HepG2 (cell line): ENCODE measurements around the gene LYSMD2. TPM values are rescaled to one million over a fixed set of nuclear protein-coding genes. Genes with fewer than 3 reads are reported as not detected.

Experiments
- ATAC-seq: fragments of 200-7000 bp; cut with Tn5 transposase; 3 replicates; pipeline ENCODE4 v1.9.1; 2020; ENCODE audit warnings: mild to moderate bottlenecking, moderate library complexity
- BruUV-seq: library from RNA; stranded (reverse); fragments of 400-500 nt; replicated peaks from 2 replicates; lab custom pipeline; 2021; lab: Mats Ljungman, UMichigan
- CTCF ChIA-PET: fragments of 300-600 bp; formaldehyde crosslinking; extraction: SDS; loops from one replicate; lab custom pipeline; 2021; ENCODE audit warnings: low total read pairs, inconsistent platforms, low intra/inter-chr PET ratio; lab: Yijun Ruan, JAX
- POLR2A ChIA-PET: fragments of 350-600 bp; sonication (Branson Sonifier 250); formaldehyde crosslinking; loops from one replicate; lab custom pipeline; 2020; ENCODE audit warnings: antibody characterized with exemption, inconsistent platforms; lab: Yijun Ruan, JAX
- DNase-seq: peaks from one replicate; pipeline ENCODE4 v3.0.0-alpha.2; 2015; ENCODE audit warnings: low spot score
- FAIRE-seq: peaks from 3 replicates; lab custom pipeline; 2011; peaks lifted over from hg19 to GRCh38; lab: Jason Lieb, UNC
- H2AFZ ChIP-seq: one replicate; pipeline ENCODE4 v1.6.1; 2011; ENCODE audit warnings: low read length, inconsistent platforms
- H3K27ac ChIP-seq: fragments of 300-600 bp; 3 replicates; pipeline ENCODE4 v1.8.0; 2011; ENCODE audit warnings: mixed run types, mild to moderate bottlenecking, mixed read lengths, low read length, inconsistent platforms; ENCODE audit not compliant: insufficient read depth; ENCODE audit errors: extremely low read length
- H3K27me3 ChIP-seq, 2 experiments: fragments of 200-600 bp in 1 of 2; 2 replicates in 1 of 2; 3 replicates in 1 of 2; pipeline versions ENCODE4 v1.6.0 to v1.8.0; 2011; ENCODE audit warnings: low read length in 2 of 2, mild to moderate bottlenecking in 2 of 2, moderate library complexity in 2 of 2, inconsistent platforms in 1 of 2; ENCODE audit not compliant: insufficient read depth in 2 of 2, control insufficient read depth in 1 of 2
- H3K36me3 ChIP-seq, 2 experiments: fragments of 200-600 bp in 1 of 2; replicated peaks in 1 of 2; 2 replicates in 1 of 2; 3 replicates in 1 of 2; pipeline versions ENCODE4 v1.5.1 to v1.8.0; 2011; ENCODE audit warnings: low read length in 2 of 2, inconsistent platforms in 1 of 2; ENCODE audit not compliant: insufficient read depth in 2 of 2, control insufficient read depth in 1 of 2
- H3K4me1 ChIP-seq: 2 replicates; pipeline ENCODE4 v1.5.1; 2012; ENCODE audit warnings: low read length, inconsistent platforms; ENCODE audit not compliant: insufficient read depth
- H3K4me2 ChIP-seq: 2 replicates; pipeline ENCODE4 v1.6.0; 2011; ENCODE audit warnings: low read depth, low read length, inconsistent platforms
- H3K4me3 ChIP-seq, 3 experiments: fragments of 200-600 bp in 1 of 3; sonication (generic), shearing (Covaris generic) in 1 of 3; replicated peaks in 1 of 3; 2 replicates each; pipeline ENCODE4 v1.5.1; 2011 to 2016; ENCODE audit warnings: low read length in 3 of 3, inconsistent platforms in 2 of 3, low read depth in 2 of 3, mild to moderate bottlenecking in 2 of 3, control low read depth in 1 of 3, mixed read lengths in 1 of 3; ENCODE audit not compliant: insufficient read depth in 1 of 3
- H3K79me2 ChIP-seq: one replicate; pipeline ENCODE4 v1.6.1; 2011; ENCODE audit warnings: low read length, inconsistent platforms; ENCODE audit not compliant: insufficient read depth
- H3K9ac ChIP-seq: 2 replicates; pipeline ENCODE4 v1.6.0; 2011; ENCODE audit warnings: mild to moderate bottlenecking, low read depth, low read length, inconsistent platforms; ENCODE audit not compliant: insufficient read depth
- H3K9me3 ChIP-seq: 2 replicates; pipeline ENCODE4 v1.5.1; 2012; ENCODE audit warnings: mild to moderate bottlenecking, low read length
- H4K20me1 ChIP-seq: 2 replicates; pipeline ENCODE4 v1.6.0; 2011; ENCODE audit warnings: inconsistent platforms, mild to moderate bottlenecking, low read length, moderate library complexity; ENCODE audit not compliant: insufficient read depth
- ATM ChIP-seq: fragments of 450-650 bp; IDR thresholded peaks from 2 replicates; pipeline ENCODE4 v1.7.1; 2017; ENCODE audit warnings: mild to moderate bottlenecking, borderline replicate concordance
- GRHL1 ChIP-seq: sonication (generic); formaldehyde crosslinking; conservative IDR thresholded peaks from 2 replicates; pipeline ENCODE4 v1.8.0; 2022; ENCODE audit warnings: missing genetic modification reagents
- HMGA1 ChIP-seq: sonication (generic); formaldehyde crosslinking; conservative IDR thresholded peaks from 2 replicates; pipeline ENCODE4 v1.4.0; 2020; ENCODE audit warnings: missing genetic modification reagents
- HNRNPK ChIP-seq: fragments of 200-400 bp; formaldehyde crosslinking; IDR thresholded peaks from 2 replicates; pipeline ENCODE4 v1.6.1; 2018; ENCODE audit warnings: low read length, low read depth, moderate library complexity, mild to moderate bottlenecking; ENCODE audit not compliant: poor library complexity, severe bottlenecking
- MIXL1 ChIP-seq: IDR thresholded peaks from 2 replicates; pipeline ENCODE4 v1.6.1; 2016
- RAD21 ChIP-seq: fragments of 450-650 bp; formaldehyde crosslinking; IDR thresholded peaks from 2 replicates; pipeline ENCODE4 v1.5.0; 2020; ENCODE audit warnings: mild to moderate bottlenecking
- RARA ChIP-seq: IDR thresholded peaks from 2 replicates; pipeline ENCODE4 v1.6.1; 2016; ENCODE audit warnings: missing genetic modification reagents, missing compliant biosample characterization
- SOX13 ChIP-seq, 3 experiments: fragments of 450-650 bp in 1 of 3; sonication (generic) in 1 of 3; formaldehyde crosslinking in 1 of 3; IDR thresholded peaks in 2 of 3; conservative IDR thresholded peaks in 1 of 3; 2 replicates each; pipeline versions ENCODE4 v1.5.0 to v1.6.1; 2016 to 2020; ENCODE audit warnings: antibody characterized with exemption in 1 of 3, mild to moderate bottlenecking in 1 of 3, missing compliant biosample characterization in 1 of 3, missing genetic modification reagents in 1 of 3, moderate library complexity in 1 of 3
- SRF ChIP-seq: IDR thresholded peaks from 2 replicates; pipeline ENCODE4 v1.6.1; 2011; ENCODE audit warnings: mild to moderate bottlenecking, low read depth, low read length, moderate library complexity
- XRCC5 ChIP-seq: fragments of 200-400 bp; formaldehyde crosslinking; optimal IDR thresholded peaks from 2 replicates; pipeline ENCODE3; 2017; ENCODE audit warnings: mild to moderate bottlenecking, low read length
- ZNF256 ChIP-seq: sonication (generic); formaldehyde crosslinking; conservative IDR thresholded peaks from 2 replicates; pipeline ENCODE4 v1.4.0; 2020; ENCODE audit warnings: missing genetic modification reagents
- ZNF317 ChIP-seq: sonication (generic); formaldehyde crosslinking; IDR thresholded peaks from 2 replicates; pipeline ENCODE4 v1.5.0; 2020; ENCODE audit warnings: mild to moderate bottlenecking, missing genetic modification reagents
- ZNF501 ChIP-seq: sonication (generic); formaldehyde crosslinking; IDR thresholded peaks from 2 replicates; pipeline ENCODE4 v1.5.1; 2020; ENCODE audit warnings: mild to moderate bottlenecking, moderate library complexity, missing genetic modification reagents
- ZNF891 ChIP-seq: sonication (generic); formaldehyde crosslinking; IDR thresholded peaks from 2 replicates; pipeline ENCODE4 v1.5.0; 2020; ENCODE audit warnings: mild to moderate bottlenecking, missing genetic modification reagents
- ZSCAN31 ChIP-seq: sonication (generic); formaldehyde crosslinking; IDR thresholded peaks from 2 replicates; pipeline ENCODE4 v1.5.0; 2020; ENCODE audit warnings: low read depth, mild to moderate bottlenecking, missing genetic modification reagents
- WGBS: methylation state at CpG from one replicate; pipeline ENCODE4 v1.1.6; 2017; ENCODE audit warnings: low lambda C conversion rate; 5-methylcytosine and 5-hydroxymethylcytosine counted together
- in situ Hi-C: cut with HindIII; loops from 2 replicates; pipeline ENCODE4 v1.10.0; 2017; ENCODE audit warnings: low pct_unique_long_range_greater_than_20kb; ENCODE audit not compliant: extremely low pct_ligation_motif_present
- intact Hi-C: fragments of 100-400 bp; cut with micrococcal nuclease; formaldehyde crosslinking; loops from one replicate; pipeline ENCODE4 v1.10.0; 2022; ENCODE audit not compliant: unreplicated experiment
- polyA plus RNA-seq, 8 experiments: library from polyadenylated mRNA; depleted of rRNA in 3 of 8; stranded (reverse) in 7 of 8; unstranded in 1 of 8; fragments of >200 nt; fragmentation: Illumina TruSeq in 4 of 8; extraction: Trizol in 4 of 8; gene quantifications; 2 replicates each; pipeline versions ENCODE4 v1.2.1 to v1.2.3, GENCODE V29; 2011 to 2016; ENCODE audit warnings: low read depth in 4 of 8, missing spikeins in 1 of 8, mixed read lengths in 1 of 8; ENCODE audit not compliant: insufficient read depth in 1 of 8
- total RNA-seq, 5 experiments: library from RNA; depleted of rRNA; stranded (reverse); fragments of >200 nt; fragmentation: Illumina TruSeq; extraction: Trizol; gene quantifications; 2 replicates each; pipeline ENCODE4 v1.2.3, GENCODE V29; 2016; ENCODE audit warnings: low read depth in 1 of 5
- TF ChIP-seq, protein P1 (sequence below): sonication (generic); formaldehyde crosslinking; IDR thresholded peaks from 2 replicates; pipeline ENCODE4 v1.4.0; 2020; ENCODE audit warnings: missing genetic modification reagents
- TF ChIP-seq, protein P2 (sequence below): sonication (generic); formaldehyde crosslinking; IDR thresholded peaks from 2 replicates; pipeline ENCODE4 v1.9.0; 2022; ENCODE audit warnings: missing genetic modification reagents, mild to moderate bottlenecking, borderline replicate concordance
- TF ChIP-seq, protein P3 (sequence below): sonication (generic); formaldehyde crosslinking; IDR thresholded peaks from 2 replicates; pipeline ENCODE4 v1.5.0; 2020; ENCODE audit warnings: missing genetic modification reagents, mild to moderate bottlenecking, borderline replicate concordance

LYSMD2 gene
- total and polyA plus RNA-seq, 2 of the 13 experiments (the other 11 are each of a cell fraction or from before 2014, with no cell fraction given): 0.05 to 0.27 TPM

DNA sequence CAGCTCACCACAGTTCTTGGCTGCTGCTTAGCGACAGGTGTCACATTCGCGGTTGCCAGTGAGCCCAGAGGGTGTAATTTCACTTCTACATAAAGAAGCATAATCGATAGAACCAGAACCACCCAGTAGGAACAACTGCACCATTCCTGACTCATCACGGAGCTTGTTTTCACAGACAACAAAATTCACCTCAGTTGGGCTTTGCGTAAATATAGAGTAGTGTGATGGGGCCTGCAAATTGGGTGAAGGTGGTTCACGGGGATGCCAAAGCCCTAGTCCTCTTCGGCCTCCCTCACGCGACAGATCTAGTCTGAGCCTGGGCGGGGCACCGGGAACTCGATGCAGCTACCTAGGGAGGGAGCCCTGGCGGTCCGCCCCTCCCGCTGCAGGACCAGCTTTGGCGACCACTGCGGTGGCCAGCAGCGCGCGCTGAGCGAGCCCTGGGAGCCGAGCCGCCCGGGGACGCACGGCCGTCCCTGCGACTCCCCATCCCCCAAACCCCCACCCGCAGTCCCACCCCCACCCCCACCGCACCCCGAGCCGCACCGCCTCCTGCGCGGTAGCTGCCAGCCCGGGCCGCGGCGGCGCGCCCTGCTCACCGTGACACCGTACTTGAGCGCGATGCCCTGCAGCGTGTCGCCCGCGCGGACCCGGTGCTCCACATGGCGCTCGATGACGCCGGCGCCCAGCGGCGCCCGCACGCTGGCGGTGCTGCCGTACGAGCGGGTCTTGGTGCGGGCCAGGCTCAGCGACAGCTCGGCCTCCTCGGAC is 519 bp downstream of the LYSMD2 start:
- Histone ChIP-seq H3K9me3 (no peaks in the 10 kb centered on the region), H2AFZ (no peak overlapping the region), H3K4me1 (no peaks in the 10 kb centered on the region), H3K36me3 (no peaks in the 10 kb centered on the region), H3K4me2 (peak overlapping the region; percentile 82), H3K4me3 (peak overlapping the region; percentile 34 to 70 (median 47); a peak in 5 of 6 replicates), H3K79me2 (no peaks in the 10 kb centered on the region), H3K27me3 (peaks cover 0 to 42% of the 10 kb centered on the region in 2 experiments; a peak in 3 of 5 replicates), H3K27ac (no peak overlapping the region), H4K20me1 (no peaks in the 10 kb centered on the region), H3K9ac (no peak overlapping the region)
- ChIA-PET CTCF (no interaction called here), POLR2A (no interaction called here)
- ATAC-seq: peak; percentile 74
- 42% methylated on average over 7 of the region's 69 CpGs for WGBS
- intact Hi-C loops (no loop called here), in situ Hi-C loops (no loop called here)
- DNase-seq: no peak
- no TSS peak for BruUV-seq
- no peak for FAIRE-seq
- TF ChIP-seq MIXL1 (CRISPR knock-in tag) (no peak), HMGA1 (CRISPR knock-in tag) (no peak), ZNF256 (no peak), ZNF891 (CRISPR knock-in tag) (no peak), XRCC5 (no peak), RAD21 (CRISPR knock-in tag) (no peak), ZNF501 (CRISPR knock-in tag) (no peak), SOX13 (IDR thresholded peaks at IDR 0.05) (no peak), SOX13 (CRISPR knock-in tag; conservative IDR thresholded peaks at IDR 0.05 in 1 of 2, IDR thresholded peaks at IDR 0.05 in 1 of 2) (no peak), ZNF317 (no peak), HNRNPK (peak; percentile 63), RARA (CRISPR knock-in tag) (no peak), ATM (no peak), GRHL1 (CRISPR knock-in tag) (no peak), SRF (no peak), ZSCAN31 (CRISPR knock-in tag) (no peak)
- TF ChIP-seq, protein P1, sequence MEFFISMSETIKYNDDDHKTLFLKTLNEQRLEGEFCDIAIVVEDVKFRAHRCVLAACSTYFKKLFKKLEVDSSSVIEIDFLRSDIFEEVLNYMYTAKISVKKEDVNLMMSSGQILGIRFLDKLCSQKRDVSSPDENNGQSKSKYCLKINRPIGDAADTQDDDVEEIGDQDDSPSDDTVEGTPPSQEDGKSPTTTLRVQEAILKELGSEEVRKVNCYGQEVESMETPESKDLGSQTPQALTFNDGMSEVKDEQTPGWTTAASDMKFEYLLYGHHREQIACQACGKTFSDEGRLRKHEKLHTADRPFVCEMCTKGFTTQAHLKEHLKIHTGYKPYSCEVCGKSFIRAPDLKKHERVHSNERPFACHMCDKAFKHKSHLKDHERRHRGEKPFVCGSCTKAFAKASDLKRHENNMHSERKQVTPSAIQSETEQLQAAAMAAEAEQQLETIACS (CRISPR knock-in tag): no peak
- TF ChIP-seq, protein P2, sequence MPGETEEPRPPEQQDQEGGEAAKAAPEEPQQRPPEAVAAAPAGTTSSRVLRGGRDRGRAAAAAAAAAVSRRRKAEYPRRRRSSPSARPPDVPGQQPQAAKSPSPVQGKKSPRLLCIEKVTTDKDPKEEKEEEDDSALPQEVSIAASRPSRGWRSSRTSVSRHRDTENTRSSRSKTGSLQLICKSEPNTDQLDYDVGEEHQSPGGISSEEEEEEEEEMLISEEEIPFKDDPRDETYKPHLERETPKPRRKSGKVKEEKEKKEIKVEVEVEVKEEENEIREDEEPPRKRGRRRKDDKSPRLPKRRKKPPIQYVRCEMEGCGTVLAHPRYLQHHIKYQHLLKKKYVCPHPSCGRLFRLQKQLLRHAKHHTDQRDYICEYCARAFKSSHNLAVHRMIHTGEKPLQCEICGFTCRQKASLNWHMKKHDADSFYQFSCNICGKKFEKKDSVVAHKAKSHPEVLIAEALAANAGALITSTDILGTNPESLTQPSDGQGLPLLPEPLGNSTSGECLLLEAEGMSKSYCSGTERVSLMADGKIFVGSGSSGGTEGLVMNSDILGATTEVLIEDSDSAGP: no peak
- TF ChIP-seq, protein P3, sequence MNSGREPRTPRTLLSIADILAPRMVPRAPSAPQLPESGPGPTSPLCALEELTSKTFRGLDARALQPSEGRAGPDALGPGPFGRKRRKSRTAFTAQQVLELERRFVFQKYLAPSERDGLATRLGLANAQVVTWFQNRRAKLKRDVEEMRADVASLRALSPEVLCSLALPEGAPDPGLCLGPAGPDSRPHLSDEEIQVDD (CRISPR knock-in tag): no peak
